WI38 (cell line): Measurements from ENCODE around the gene PCTP.

ENCODE experiments used
- H3K4me3 ChIP-seq: 2 replicates; pipeline ENCODE4 v1.5.1; 2011; ENCODE audit warnings: low read depth, mild to moderate bottlenecking, control low read depth, low read length
- TF ChIP-seq, protein P1 (sequence below): IDR thresholded peaks from 2 replicates; pipeline ENCODE4 v1.5.1; 2012; ENCODE audit warnings: low read depth, mild to moderate bottlenecking, control low read depth, low read length

Gene PCTP

DNA sequence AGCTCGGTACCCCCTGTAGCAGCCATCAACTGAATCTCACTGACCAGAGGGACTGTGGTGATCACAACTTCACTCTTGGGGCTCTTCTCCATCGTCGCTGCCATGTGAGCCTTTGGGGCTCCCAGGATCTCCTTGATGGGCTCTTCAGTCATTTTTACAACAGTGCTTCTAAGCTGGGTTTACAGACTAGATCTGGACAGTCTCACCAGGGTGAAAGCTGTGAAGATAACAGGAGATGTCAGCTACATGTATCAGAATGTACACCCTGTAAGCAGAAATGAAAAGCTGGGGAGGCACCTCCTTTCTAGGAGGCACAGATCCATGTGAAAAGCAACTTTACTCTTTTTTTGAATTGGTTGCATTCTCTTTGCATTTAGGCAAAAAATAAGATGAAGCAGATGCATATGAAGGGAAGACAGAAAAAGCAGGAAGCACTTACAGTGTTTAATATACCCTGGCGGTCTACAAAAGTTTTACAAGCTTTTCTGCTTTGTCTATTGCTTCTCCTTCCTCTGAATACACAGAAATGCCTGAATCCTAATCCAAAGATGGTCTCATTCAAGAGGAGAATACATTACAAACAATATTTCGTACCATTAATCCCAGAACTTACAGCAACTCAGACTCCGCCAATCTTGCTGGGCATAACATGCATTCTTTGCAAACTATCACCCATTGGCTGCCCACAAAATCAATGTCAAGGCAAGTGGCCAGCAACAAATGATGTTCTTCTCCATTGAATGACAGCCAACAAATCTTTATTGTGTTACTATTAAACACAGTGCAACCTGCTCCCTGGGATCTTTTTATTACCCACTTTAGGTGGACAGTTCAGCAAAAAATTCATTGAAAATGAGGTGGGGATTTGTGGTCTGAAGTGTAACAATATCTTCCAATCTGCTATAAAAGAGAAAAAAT is 29.7 kb upstream of the PCTP start:
- TF ChIP-seq, protein P1, sequence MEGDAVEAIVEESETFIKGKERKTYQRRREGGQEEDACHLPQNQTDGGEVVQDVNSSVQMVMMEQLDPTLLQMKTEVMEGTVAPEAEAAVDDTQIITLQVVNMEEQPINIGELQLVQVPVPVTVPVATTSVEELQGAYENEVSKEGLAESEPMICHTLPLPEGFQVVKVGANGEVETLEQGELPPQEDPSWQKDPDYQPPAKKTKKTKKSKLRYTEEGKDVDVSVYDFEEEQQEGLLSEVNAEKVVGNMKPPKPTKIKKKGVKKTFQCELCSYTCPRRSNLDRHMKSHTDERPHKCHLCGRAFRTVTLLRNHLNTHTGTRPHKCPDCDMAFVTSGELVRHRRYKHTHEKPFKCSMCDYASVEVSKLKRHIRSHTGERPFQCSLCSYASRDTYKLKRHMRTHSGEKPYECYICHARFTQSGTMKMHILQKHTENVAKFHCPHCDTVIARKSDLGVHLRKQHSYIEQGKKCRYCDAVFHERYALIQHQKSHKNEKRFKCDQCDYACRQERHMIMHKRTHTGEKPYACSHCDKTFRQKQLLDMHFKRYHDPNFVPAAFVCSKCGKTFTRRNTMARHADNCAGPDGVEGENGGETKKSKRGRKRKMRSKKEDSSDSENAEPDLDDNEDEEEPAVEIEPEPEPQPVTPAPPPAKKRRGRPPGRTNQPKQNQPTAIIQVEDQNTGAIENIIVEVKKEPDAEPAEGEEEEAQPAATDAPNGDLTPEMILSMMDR: no peak
- H3K4me3 ChIP-seq: no peak overlapping the region

DNA sequence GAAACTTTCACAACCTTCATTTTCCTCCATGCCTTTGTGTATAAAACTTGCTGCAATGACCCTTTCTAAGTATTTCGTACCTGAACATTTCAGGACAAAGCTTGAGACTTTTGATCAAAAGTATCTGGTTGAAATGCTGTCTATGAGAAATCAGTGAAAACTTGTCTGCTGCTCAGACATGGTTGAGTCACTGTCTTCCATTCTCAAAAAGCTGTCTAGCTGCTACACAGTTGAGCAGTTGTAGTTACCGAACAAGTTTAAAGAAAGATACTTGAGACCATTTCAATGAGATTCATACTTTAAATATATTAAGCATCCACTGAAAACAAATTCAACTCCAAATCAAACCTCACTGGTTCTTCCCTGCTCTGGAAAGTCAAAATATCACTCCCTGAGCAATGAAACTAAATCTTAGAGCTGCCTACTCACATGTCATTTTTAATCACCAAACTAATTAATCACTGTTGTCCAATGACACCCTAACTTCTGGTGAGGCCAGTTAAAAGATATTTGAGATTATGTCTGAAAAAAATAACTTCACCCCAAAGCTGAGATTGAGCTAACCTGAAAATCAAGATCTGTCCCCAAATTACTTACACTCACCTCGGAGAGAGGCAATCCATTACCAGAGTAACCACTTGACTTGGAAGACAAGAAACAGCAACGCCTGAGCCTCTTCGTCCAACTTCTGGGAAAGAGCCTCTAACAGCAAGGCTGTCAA is 28.7 kb upstream of the PCTP start:
- TF ChIP-seq, protein P1: no peak
- no peak overlapping the region for H3K4me3 ChIP-seq

DNA sequence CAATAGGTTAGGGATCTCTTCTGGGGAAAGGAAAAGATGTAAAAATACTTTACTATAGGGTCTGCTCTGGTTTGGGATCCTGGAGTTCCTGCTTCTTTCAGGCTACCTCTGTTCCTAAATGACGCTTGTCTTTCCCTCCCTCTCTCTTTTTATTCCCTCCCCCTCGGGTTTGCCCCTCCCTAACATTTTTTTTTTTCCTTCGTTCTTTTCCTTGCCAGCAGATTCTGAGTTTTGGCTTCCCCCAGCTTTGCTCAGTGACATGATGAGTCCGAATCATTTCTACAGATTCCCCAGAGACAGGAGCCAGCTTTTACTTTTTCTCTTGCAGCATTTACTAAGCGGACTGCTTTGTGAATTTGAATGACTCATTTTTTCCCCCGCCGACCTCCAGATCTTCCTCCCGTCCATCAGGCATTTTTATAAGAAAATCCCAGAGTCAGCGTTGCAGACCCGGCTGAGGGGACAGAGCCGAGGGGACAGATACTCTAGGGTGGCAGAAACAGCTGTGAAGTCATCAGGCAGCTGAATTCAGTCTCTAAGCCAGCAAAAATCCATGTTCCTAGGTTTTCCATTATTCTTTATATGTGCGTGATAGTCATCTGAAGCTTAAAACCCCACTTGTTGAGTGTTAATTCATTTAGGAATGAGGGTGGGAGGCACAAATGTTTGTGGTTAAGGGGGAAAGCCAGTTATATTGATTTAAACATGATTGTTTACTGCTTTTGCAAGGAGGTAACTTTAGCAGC is 27.9 kb upstream of the PCTP start, which contains the start of gene TMEM100:
Gene TMEM100 (minus strand): TSS at position 123 of the 746 bp plus-strand sequence. CDS start 1,794 bp downstream, outside the sequence.
- H3K4me3 ChIP-seq: peak within 1 kb of the TSS; percentile 18
- TF ChIP-seq, protein P1: no peak

DNA sequence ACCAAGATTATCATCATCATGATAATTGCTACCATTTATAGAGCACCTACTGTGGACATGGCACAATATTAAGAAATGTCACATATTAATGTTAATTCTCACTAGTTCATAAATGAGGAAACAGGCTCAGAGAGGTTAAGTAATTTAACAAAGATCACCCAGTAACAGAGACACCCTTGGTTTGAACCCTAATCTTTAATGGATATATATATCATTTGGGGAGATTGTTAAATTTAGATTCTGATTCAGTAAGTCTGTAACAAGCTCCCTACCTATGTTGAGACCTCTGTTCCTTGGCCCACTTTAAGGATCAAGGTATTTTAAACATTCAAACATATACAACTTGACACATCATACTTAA is 27.4 kb upstream of the PCTP start:
- TF ChIP-seq, protein P1: no peak
- H3K4me3 ChIP-seq: no peak overlapping the region

DNA sequence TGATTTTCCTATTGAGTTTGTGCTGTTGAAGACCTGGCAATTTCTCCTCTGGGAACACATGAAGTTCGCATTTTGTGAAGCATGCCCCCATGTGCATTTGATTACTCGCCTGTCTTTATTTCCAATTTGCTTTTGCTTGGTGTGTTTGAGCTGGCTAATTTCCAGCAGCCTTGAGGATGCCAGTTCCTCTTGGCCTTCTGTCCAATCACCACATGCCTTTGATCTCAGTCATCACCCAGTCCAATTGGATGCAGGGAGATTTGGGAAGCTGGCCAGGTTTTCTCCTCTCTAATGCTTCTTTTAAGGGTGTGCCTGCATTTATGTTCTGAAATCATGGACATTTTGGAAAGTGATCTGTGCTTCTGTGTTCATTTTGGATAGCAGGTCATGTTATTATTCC is 24.4 kb upstream of the PCTP start:
- TF ChIP-seq, protein P1: no peak
- H3K4me3 ChIP-seq: no peak overlapping the region

DNA sequence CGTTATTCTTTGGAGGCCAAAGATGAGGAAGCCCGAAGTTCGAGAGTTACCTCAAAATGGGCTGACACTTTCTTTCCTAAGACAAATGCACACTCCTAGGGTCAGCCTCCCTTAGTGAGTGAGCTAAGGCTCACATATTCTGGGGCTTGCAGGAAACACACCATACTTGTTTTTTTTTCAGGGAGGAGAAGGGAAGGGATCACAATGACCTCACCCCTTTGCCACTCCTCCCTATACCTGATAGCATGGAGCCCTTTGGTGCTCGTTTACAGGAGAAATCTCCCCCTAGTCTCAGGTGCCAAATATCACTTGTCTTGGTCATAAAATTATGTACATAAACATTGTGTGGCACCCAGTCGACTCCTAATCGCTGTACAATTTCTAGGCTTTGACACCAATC is 23.6 kb upstream of the PCTP start:
- TF ChIP-seq, protein P1: no peak
- H3K4me3 ChIP-seq: no peak overlapping the region
